Neural cell (in vitro differentiated cells): ENCODE data around the gene KCNH5.

Experiments used
- EP300 ChIP-seq: fragments of 450-650 bp; conservative IDR thresholded peaks from 2 replicates; pipeline ENCODE4 v1.6.1; 2014; ENCODE audit warnings: antibody characterized with exemption, mild to moderate bottlenecking, moderate library complexity; ENCODE audit not compliant: poor library complexity, severe bottlenecking
- EZH2 ChIP-seq: fragments of 200-600, 300-800 bp; shearing (Covaris generic), sonication (generic); IDR thresholded peaks from 2 replicates; pipeline ENCODE4 v1.6.1; 2014; ENCODE audit warnings: antibody characterized with exemption, low read length, borderline replicate concordance, mild to moderate bottlenecking; ENCODE audit not compliant: insufficient read depth, poor library complexity, severe bottlenecking
- POLR2AphosphoS5 ChIP-seq: IDR thresholded peaks from 2 replicates; pipeline ENCODE4 v1.6.1; 2012
- RAD21 ChIP-seq: fragments of 450-650 bp; conservative IDR thresholded peaks from 2 replicates; pipeline ENCODE4 v1.6.1; 2014; ENCODE audit warnings: antibody characterized with exemption, mild to moderate bottlenecking, moderate library complexity
- TAF1 ChIP-seq: IDR thresholded peaks from 2 replicates; pipeline ENCODE4 v1.6.1; 2012; ENCODE audit warnings: low read depth
- TF ChIP-seq, protein P1 (sequence below): fragments of 450-650 bp; IDR thresholded peaks from 2 replicates; pipeline ENCODE4 v1.5.1; 2014; ENCODE audit warnings: antibody characterized with exemption, mild to moderate bottlenecking, moderate library complexity; ENCODE audit not compliant: poor library complexity, severe bottlenecking
- TF ChIP-seq, protein P2 (sequence below): IDR thresholded peaks from 2 replicates; pipeline ENCODE4 v1.6.1; 2012; ENCODE audit warnings: borderline replicate concordance

DNA sequence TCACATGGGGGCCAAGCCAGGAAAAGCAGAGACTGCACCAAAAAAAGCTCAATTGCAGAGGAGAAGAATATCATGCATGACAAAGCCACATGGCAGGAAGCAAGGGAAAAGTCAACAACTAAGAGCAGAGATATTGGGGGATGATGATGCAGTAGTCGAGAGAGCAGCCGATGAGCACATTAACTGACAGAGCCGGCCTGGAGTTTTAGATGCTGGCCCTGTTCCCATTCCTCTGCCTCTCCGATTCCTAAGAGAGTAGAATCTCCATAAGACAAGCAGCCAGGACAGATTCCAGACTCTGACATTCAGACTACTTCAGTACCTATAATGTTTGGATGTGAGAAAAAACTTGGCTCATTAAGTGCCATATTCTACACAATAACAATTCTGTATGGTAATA is 155.9 kb downstream of the KCNH5 start:
- TF ChIP-seq, protein P1, sequence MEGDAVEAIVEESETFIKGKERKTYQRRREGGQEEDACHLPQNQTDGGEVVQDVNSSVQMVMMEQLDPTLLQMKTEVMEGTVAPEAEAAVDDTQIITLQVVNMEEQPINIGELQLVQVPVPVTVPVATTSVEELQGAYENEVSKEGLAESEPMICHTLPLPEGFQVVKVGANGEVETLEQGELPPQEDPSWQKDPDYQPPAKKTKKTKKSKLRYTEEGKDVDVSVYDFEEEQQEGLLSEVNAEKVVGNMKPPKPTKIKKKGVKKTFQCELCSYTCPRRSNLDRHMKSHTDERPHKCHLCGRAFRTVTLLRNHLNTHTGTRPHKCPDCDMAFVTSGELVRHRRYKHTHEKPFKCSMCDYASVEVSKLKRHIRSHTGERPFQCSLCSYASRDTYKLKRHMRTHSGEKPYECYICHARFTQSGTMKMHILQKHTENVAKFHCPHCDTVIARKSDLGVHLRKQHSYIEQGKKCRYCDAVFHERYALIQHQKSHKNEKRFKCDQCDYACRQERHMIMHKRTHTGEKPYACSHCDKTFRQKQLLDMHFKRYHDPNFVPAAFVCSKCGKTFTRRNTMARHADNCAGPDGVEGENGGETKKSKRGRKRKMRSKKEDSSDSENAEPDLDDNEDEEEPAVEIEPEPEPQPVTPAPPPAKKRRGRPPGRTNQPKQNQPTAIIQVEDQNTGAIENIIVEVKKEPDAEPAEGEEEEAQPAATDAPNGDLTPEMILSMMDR: no peak
- TF ChIP-seq POLR2AphosphoS5 (no peak), EP300 (no peak), EZH2 (no peak), TAF1 (no peak), RAD21 (no peak)
- TF ChIP-seq, protein P2, sequence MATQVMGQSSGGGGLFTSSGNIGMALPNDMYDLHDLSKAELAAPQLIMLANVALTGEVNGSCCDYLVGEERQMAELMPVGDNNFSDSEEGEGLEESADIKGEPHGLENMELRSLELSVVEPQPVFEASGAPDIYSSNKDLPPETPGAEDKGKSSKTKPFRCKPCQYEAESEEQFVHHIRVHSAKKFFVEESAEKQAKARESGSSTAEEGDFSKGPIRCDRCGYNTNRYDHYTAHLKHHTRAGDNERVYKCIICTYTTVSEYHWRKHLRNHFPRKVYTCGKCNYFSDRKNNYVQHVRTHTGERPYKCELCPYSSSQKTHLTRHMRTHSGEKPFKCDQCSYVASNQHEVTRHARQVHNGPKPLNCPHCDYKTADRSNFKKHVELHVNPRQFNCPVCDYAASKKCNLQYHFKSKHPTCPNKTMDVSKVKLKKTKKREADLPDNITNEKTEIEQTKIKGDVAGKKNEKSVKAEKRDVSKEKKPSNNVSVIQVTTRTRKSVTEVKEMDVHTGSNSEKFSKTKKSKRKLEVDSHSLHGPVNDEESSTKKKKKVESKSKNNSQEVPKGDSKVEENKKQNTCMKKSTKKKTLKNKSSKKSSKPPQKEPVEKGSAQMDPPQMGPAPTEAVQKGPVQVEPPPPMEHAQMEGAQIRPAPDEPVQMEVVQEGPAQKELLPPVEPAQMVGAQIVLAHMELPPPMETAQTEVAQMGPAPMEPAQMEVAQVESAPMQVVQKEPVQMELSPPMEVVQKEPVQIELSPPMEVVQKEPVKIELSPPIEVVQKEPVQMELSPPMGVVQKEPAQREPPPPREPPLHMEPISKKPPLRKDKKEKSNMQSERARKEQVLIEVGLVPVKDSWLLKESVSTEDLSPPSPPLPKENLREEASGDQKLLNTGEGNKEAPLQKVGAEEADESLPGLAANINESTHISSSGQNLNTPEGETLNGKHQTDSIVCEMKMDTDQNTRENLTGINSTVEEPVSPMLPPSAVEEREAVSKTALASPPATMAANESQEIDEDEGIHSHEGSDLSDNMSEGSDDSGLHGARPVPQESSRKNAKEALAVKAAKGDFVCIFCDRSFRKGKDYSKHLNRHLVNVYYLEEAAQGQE: no peak
